Loucy (cell line): ENCODE data around the gene HMGB3.

ENCODE experiments used
- EZH2phosphoT487 ChIP-seq: fragments of 200-600 bp; IDR thresholded peaks from 2 replicates; pipeline ENCODE4 v1.6.1; 2018; ENCODE audit warnings: antibody characterized with exemption, mild to moderate bottlenecking, moderate library complexity, borderline replicate concordance
- TF ChIP-seq, protein P1 (sequence below): fragments of 200-600 bp; sonication (generic); conservative IDR thresholded peaks from 2 replicates; pipeline ENCODE4 v1.5.1; 2014; ENCODE audit warnings: mild to moderate bottlenecking, antibody characterized with exemption, low read length

DNA sequence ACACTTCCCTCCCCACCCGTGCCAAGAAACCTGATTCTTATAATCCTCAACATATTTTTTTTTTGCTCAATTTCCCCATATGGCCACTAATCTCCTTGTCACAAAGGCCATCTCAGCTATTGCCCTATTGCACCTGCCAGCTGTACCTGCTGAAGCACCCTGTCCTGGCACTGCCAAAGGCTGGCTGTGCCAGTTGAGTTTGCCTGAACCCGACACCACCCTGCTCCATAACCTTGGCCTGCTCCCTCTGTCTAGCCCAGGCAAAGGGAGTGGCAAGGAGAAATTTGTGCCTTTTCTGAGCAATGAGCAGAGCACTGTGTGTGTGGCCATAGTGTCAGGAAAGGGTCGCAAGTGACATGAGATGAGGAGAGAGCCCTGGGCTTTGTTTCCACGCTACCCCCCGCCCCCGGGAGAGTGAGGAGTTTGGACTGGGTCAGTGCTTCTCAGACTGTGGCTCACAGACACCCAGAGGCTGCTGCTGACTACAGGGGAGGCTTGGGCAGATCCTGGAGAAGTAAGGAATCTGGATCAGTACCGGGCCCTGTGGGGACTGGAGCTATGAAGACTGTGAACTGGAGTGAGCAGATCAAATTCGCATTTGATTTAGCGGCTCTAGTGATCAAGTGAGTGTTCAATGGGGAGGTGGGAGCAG, 42.2 kb upstream of the HMGB3 start:
- TF ChIP-seq, protein P1, sequence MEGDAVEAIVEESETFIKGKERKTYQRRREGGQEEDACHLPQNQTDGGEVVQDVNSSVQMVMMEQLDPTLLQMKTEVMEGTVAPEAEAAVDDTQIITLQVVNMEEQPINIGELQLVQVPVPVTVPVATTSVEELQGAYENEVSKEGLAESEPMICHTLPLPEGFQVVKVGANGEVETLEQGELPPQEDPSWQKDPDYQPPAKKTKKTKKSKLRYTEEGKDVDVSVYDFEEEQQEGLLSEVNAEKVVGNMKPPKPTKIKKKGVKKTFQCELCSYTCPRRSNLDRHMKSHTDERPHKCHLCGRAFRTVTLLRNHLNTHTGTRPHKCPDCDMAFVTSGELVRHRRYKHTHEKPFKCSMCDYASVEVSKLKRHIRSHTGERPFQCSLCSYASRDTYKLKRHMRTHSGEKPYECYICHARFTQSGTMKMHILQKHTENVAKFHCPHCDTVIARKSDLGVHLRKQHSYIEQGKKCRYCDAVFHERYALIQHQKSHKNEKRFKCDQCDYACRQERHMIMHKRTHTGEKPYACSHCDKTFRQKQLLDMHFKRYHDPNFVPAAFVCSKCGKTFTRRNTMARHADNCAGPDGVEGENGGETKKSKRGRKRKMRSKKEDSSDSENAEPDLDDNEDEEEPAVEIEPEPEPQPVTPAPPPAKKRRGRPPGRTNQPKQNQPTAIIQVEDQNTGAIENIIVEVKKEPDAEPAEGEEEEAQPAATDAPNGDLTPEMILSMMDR = no peak
- TF ChIP-seq EZH2phosphoT487 = no peak
